ENCODE results near the gene DDX23.

DDX23 gene

DNA sequence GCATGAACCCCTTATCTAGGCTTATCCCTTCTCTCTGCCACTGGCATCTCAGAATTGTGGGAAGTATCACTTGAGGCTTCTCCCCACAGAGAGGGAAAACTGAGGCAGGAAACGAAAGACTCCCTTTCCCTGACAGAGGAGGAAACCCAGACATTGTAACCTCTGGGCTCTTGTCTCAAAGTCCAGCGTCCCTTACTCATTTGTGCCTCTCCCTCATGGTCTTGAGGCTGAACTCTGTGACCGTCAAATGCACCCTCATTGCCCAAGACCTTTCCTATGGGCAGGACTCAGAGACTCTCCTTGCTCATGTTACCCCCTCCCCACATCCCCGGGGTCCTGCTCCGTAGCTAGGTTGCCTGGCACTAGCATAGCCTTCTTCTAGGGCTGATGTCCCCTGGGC is 29.8 kb downstream of the DDX23 start:
- no peak for DNase-seq

DNA sequence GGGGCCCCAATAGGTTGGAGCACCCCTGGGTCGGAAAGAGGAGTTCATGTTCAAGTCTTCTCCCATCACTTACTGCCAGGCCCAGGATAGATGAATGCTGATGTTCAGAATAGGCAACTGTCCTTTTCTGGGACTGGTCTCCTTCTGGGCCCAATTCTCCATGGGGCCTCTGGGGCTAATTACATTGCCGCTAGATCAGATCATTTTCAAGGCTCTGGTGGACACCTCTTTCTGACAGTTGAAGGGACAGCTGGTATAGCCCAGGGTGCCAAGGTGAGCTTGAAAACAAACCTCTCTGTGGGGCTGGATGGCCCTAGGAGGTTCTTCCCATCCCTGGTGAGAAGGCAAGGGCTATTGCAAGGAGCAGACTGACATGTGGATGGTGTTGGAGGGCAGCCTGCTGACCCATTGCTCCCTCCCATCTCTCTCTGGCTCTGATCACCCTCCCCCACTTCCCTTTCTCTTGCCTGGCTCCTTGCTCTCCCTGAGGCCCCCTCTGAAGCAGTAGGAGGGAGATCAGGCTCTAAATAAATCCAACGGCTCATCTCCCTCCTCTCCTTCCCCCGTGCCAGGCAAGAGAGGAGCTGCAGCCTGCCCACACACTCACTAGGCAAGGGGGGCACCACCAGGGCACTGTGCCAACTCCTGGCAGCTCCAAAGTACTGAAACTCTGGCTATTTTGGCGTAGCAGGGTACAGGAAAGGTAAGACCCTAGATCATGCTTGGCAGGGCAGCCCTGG is 31.8 kb downstream of the DDX23 start:
- DNase-seq: no peak

DNA sequence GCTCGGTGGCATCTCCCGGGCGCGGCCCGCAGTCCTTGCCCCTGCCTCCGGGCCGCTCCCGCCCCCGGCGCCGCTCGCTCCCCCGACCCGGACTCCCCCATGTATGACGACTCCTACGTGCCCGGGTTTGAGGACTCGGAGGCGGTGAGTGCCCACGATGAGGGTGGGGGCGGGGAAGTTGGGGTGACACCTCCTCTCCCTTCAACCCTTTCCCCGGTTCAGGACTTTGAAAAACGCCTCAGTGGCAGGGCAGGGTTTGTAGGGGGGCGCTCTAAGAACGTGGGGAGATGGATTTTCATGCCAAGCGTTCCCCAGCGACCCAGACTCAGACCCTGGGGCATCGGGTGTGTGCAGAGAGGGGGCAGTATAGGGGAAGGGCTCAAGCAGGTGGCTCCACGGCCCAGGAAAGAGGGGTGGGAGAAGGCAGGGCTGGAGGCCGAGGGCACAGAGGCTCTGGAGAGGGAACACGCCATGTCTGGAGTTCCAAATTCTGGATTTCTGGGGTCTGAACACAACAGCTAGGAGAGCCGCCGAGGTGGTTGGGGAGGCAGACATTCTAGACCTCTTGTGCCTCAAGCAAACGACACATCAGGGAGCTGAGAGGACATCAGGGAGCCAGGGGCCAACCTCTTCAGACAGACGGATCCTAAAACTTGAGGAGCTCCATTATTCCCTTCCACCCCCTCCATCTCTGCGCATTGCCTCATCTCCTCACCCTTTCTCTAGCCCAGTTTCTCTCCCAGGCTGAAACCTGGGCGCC is 33.0 kb downstream of the DDX23 start:
- no peak for DNase-seq

DNA sequence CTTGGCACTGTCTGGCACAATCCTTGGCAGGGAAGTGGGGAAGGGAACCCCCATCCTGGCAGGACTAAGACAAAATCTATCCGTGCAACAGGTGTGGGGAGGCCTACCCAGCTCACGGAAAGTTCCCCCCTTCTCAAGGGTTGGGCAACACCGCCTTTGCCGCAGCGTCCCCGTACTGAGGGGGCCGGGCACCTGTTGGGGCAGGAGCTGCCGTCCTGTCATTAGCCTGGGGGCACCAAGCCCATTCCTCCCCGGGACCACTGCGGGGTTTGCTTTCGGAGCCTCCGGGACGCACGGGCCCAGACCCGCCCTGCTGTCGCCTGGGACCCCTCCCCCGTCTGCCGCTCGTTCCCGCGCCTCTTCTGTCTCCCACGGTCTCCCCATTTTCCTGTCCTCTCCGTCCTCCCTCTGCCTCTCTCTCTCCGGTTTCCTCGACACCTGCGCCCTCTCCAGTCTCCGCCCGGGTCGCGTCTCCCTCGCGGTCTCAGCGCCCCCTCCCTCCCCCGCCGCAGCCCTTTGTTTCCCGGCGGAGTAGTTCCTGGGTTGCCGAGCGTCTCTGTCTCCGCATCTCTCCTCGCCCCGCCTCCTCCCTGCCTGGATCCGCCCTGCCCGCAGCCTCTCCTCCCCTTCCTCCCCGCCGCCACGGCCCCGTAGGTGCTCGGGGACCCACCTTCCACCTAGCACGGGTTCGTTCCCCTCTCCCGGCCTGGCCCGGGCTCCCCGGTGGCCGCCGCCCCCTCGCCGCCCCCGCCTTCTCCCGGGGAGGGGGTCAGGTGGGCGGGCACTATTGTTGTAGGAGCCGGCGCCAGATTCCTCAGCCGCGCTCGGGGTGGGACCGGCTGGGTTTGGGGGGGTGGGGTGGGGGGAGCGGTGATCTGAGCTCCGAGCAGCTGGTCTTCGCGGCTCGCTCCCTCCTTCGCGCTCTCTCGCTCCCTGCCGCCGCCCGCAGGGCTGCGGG is 33.8 kb downstream of the DDX23 start, which contains the start of gene CACNB3:
CACNB3 (plus strand) TSS at position 624 of the 958 bp plus-strand sequence. CDS start 434 bp downstream, outside the sequence.
- DNase-seq: peak; percentile 74

DNA sequence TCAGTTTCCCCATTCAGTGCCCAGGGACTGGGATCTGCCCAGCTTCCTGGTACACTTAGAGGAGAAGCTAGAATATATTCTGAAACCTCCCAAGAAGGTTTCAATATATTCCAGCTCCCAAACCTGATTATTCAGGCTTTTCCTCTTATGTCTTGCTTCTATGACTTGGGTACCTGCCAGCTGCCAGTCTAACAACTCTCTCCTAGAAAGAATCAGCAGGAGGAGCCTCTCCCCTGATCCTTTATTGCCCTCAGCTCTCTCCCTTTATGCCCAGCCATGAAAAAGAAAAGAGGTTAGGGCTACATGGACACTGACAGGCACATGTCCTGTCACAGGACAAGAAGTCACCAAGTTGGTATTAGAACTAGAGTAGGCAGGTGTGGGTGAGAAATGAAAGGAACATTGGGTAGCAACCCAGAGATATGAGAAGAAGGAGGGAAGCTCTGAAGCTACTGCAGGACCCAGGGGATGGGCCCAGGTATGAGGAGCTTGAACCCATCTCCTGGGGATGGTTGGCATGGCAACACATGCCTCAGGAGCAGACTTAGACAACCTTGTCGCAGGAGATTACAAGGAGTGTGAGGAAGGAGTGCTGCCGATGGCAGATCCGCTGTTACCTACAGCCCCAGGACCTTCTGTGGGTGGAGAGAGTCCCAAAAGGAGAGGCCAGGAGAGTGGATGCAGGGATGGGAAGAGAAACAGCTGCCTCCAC is 35.7 kb downstream of the DDX23 start:
- no peak for DNase-seq

DNA sequence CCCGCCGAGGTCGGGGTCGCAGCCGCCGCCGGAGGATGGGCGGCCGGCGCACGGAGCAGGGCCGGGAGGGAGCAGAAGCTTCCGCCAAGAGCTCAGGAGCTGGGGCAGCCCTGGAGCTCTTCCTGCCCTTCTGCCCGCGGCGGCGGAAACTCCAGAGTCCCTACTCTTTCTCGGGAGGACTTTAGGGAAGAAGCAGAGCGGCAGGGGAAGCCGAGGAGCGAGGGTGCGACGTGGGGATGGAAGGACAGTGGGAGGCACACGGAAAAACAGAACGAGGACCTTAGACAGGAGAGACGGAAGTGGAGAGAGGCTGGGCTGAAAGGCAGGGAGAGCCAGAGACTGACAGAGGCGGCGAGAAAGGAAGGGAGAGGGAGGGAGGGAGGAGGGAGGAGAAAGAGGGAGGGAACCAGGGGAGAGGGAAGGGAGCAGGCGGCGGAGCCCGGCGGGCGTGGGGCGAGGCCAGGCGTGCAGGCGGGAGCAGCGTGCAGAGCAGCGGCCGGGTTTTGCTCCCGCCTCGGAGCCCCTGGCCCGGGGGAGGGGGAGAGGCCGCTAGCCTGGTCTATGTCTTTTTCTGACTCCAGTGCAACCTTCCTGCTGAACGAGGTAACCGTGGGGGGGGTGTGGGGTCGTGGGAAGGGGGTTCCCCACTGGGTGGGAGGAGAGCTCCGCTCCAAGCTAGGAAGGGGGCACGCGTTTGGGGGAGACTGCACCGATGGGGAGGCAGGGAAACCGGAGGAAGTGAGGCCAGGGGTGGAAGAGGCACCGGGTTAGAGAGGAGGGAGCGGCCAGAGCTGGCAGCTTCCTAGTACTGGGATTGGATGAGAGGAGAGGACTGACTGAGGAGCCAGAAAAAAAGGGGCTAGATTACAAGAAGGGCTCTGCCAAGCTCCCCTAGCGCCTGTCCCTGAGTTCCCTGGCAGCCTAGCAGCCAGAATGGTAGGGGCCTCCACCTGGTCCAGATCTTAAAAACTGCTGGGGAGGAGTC is 36.5 kb downstream of the DDX23 start:
- DNase-seq: peak; percentile 63

DNA sequence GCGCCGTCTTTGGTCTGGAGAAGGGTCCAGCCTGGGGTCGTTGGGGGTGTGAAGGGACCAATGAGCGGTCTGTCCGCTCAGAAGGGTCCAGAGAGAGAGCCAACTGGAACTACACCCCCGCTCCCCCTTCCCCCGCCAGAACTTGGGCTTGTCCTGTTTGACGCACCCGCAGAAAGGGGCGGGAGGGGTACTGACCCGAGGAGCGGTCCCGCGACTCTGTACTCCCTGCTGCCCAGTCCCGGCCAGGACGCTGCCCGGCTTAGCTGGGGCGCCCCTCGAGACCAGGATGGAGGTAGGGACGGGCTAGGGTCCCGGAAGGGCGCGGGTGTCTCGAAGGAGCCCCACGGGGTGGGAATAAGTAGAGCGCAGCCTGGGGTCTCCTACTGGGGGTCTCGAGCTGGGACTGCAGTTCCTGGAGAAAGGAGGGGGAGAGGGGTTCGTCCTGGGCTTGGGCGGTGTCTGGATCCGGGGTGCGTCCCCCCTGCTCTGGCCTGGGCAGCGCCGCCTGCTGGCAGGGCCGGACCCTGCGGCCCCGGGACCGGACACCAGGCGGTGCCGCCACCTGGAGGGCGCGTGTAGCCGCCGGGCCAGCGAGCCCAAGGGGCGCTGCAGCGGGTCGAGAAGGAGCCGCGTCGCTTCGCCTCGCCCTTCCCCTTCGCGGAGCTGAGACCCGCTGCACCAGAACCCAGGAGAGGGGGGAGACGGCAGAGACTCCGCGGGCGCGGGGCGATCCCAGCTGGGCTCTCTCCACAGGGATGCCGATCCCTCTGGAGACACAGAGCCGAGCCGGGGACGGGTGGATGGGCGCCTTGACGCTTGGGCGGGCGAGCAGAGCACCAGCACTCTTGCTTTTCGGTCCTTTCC is 37.5 kb downstream of the DDX23 start:
- peak; percentile 92 for DNase-seq

DNA sequence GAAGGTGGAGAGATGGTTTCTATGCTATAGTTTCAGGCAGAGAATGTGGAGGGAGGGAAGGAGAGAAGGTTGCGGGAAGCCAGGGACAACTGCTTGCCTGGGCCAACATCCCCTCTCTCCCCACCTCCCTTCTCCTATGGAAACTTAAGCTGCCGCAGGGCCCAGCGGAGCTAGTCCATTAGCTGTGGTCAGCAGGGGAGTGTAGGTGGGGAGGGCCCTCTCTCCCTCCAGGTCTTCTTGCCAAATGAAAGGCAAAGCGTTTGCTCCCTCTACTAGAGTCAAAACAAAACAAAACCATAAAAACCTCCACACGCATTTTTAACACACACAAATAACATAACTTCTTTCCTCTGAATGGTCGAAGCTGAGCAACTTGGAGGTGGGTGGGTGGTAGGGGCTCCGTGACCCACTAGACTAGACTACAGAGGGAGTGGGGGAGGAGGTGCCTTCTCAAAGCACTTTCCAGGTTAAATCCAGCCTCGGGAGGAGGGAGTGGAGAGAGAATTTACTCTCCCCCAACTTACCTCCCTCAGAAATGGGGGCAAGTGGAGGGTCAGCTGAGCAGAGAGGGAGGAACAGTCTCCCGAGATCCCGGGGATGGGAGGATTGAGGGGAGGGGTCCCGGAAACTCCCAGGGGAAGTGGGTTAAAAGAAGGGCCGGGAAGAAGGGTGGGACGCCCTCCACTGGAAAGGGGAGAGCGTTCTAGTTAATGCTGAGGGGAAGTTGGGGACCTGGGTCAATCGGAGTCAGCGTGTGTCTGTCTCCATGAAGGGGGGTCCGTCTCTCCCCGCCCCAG is 38.3 kb downstream of the DDX23 start:
- DNase-seq: no peak

DNA sequence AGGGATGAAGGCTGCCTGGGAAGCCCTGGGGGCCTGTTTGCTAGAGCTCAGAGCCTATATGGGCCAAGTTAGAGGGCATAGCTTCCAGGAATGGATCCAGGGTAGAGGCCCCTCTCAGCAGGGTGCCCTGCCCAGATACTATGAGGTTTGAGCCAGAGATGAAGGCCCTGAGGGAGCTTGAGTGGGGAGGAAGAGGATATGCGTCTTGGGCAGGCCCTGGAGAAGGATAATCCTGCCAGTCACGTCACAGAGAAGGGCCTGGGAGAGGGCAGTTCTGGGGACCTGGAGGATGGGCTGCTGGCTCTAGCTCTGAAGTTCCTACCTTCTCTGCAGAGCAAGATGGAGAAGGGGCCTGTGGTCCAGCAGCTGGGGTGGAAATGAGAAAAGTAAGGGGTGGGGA is 39.6 kb downstream of the DDX23 start:
- no peak for DNase-seq

DNA sequence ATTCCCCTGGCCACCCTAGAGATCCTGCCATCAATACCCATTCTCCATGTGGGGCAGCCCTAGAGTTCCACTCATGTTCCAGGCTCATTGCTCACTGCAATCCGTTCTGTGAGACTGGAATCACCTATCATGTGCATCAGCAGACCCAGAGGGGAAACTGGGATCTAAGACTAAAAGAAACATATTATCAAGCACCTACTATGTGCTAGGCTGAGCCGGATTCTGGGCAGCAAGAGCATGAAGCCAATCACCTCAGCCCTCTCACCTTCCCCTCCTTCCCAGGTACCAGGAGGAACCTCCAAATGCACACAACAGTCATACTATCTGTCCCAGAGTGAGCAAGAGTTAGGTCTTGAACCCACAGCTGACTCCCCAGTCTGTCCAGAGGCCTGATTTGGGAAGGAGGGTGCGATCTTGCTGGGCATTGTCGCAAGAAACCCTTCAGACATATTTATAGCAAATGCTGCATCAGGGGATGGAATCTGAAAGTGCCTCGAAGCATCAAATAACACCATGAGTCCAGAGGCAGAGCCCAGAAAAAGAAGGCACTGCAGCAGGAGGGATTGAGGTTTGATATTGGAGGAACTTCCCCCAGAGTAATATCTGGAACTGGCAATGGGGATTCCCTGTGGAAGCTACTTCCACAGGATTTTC is 40.4 kb downstream of the DDX23 start:
- DNase-seq: no peak

DNA sequence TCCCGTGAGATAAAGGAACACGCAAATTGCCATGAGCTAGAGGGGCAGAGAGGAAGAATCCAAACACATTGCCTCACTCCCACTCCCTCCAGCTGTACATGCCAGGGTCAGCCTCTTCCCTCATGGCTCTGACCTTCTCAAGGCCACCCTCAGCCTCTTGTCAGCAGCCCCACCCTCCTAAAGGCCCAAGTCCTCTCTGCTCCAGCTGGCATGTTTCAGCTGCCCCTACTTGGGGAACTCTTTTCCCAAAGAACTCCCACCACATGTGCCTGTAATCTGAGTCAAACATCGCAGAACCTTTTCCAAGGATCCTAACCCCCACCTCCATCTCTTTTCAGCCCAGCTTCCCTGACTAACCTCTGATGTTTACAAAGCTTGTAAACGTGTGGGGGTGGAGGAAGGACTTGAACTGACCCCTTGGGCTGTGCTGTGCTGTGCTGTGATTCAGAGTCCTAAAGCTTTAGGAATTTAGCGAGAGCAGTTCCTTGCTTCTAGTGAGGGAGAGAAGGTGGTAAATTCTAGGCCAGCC is 41.0 kb downstream of the DDX23 start:
- DNase-seq: no peak

DNA sequence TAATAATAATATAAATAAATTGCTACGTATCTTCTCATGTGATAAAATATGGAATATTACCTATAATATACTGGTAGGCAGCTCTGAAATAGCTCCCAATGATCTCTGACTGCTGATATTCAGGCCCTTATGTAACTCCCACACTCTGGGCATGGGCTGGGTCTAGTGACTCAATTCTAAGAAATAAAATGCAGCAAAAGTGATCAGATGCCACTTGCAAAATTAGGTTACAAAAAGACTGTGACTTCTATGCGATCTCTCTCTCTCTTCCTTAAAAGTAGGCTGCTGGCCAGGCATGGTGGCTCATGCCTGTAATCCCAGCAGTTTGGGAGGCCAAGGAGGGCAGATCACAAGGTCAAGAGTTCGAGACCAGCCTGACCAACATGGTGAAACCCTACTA is 44.0 kb downstream of the DDX23 start:
- no peak for DNase-seq

DNA sequence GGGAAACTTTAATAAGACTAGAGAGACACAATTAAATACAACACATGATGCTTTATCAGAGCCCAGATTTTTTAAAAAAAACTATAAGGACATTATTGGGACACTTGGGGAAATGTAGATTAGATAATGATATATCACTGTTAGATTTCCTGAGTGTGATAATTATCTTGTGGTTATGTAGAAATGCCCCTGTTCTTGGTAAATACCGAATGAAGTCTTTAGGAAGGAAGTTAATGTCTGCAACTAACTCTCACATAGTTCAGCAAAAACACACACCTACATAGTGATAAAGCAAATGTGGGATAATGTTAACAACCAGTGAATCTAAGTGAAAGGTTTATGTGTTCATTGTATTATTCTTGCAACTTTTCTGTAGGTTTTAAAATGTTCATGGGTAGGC is 48.3 kb downstream of the DDX23 start:
- no peak for DNase-seq

DNA sequence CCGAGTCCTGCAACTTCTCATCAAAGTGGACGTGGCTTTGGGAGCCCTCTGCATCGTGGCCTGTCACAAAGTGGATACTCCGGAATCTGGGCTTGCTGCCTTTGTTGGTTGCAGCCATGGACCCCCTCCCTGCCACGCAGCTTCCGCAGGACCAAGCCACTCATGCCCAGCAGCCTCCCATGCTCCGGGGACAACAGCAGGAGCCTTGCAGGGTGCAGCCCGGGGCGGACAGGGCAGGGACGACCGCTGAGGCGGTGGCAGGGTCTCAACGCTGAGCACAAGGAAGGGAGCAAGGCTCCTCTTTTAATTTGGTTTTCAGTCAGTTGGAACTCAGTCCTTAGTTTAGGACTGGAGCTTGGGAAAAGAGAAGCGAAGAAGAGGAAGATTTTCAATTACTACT is 51.0 kb downstream of the DDX23 start:
- DNase-seq: no peak

DNA sequence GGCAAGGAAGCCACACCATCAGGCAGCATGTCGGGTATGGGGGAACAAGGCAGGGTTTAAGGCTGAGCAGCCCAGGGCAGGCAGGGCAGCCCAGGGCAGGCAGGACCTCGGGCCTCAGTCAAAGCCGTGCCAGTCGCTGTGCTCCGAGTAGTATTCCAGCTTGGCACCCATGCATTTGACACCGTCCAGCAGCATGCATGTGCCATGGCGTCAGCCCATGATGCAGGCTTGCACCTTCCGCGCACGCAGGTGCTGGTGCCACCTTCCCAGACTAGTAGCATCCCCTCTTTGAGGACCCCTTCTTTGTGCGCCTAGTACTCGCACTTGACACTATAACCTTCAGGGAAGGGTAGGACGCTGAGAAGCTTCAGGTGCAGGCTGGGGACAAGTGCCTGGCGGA is 51.5 kb downstream of the DDX23 start:
- DNase-seq: no peak

DNA sequence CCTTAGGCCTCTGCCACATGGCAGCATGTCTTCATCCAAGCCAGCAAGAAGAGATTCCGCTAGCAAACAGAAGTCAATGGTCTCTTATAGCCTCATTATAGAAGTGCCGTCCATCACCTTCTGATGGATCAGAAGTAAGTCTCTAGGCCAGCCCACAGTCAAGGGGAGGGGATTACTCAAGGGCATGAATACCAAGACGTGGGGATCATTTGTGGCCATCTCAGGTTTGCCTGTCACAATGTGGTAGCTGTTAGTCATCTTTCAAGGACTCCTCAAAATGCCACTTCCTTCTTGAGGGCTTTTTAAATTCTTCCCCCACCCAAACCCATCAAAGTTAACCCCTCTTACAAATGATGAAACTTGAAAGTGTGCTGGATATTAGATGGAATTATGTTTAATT is 55.0 kb downstream of the DDX23 start:
- peak; percentile 33 for DNase-seq

DNA sequence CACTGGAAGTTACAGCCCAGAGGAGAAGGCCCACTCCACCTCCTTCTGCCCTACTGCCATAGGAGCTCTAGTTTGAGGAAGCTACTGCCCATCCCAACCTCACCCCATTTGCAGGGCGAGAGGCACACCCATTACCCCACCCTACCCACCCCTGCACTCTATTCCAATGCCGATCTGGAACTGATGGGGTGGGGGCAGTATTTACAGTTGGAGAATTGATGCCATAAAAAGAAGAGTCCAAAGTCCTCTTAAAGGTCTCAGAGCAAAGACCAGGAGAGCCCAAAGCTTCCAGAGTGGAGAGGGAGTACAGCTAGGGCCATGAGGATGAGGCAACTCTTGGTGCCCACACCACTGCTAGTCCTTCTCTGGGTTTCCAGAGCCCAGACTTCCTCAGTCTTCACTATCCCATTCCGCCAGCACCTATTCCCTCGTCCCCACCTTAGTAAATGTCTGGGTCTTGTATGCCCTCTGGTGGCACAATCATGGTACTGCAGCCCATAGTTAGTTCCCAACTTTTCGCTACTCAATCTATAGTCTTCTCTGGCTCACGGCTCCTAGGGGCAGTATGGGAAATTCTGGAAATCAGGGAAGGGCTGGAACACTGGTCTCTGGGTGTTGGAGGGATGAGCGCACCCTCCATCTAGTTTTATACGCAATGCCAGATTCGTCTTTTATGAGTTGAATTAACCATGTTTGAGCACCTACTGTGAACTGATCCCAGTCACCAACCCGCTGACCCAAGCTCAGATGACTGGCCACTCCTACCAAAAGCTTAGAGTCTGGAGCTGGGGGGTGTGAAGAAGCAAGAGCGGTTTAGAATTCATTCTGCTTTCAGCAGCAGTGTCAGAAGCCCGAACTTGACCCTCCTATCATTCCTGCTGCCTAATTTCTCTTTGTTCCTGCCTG is 56.2 kb downstream of the DDX23 start:
- DNase-seq: peak; percentile 65

Data from activated CD4-positive, alpha-beta T cell treated with anti-CD3 and anti-CD28 coated beads, Interleukin-2, Interleukin-6, amounts not matched to agents 100 ng/mL and 50 ng/mL, durations not matched to agents 16 hours and 8 hours (primary cell).